PC-3 (cell line): ENCODE measurements around the gene SDK2. TPM values are rescaled to one million over a fixed set of nuclear protein-coding genes. Genes with fewer than 3 reads are reported as not detected.

Experiments
- ATAC-seq: fragments of 200-7000 bp; cut with Tn5 transposase; 2 replicates; pipeline ENCODE4 v1.9.1; 2020; ENCODE audit warnings: mild to moderate bottlenecking, moderate library complexity
- BruUV-seq: library from RNA; stranded (reverse); fragments of 400-500 nt; replicated peaks from 2 replicates; lab custom pipeline; 2021; lab: Mats Ljungman, UMichigan
- CTCF ChIA-PET: fragments of 300-600 bp; sonication (Branson Sonifier 250); formaldehyde crosslinking; loops from one replicate; lab custom pipeline; 2022; ENCODE audit warnings: antibody characterized with exemption; lab: Charles Lee
- POLR2A ChIA-PET: fragments of 300-600 bp; sonication (Branson Sonifier 250); formaldehyde crosslinking; loops from one replicate; lab custom pipeline; 2022; ENCODE audit warnings: antibody characterized with exemption; ENCODE audit not compliant: unreplicated experiment; lab: Charles Lee
- DNase-seq: peaks from one replicate; pipeline ENCODE4 v3.0.0-alpha.2; 2015
- H2AFZ ChIP-seq: fragments of 300-600 bp; sonication (generic); 2 replicates; pipeline ENCODE4 v1.6.0; 2016; ENCODE audit warnings: antibody characterized with exemption, low read length
- H3F3A ChIP-seq: fragments of 300-600 bp; sonication (generic); one replicate; pipeline ENCODE4 v1.6.0; 2017; ENCODE audit warnings: antibody characterized with exemption, low read length, control low read depth, mild to moderate bottlenecking; ENCODE audit not compliant: unreplicated experiment
- H3K27ac ChIP-seq: fragments of 300-600 bp; sonication (generic); 2 replicates; pipeline ENCODE4 v1.5.1; 2016; ENCODE audit warnings: mild to moderate bottlenecking, low read length
- H3K27me3 ChIP-seq: fragments of 300-600 bp; sonication (generic); 2 replicates; pipeline ENCODE4 v1.6.1; 2016; ENCODE audit warnings: low read length, mixed read lengths
- H3K36me3 ChIP-seq: fragments of 300-600 bp; sonication (generic); 2 replicates; pipeline ENCODE4 v1.6.1; 2016; ENCODE audit warnings: low read depth, mixed run types, low read length, mixed read lengths
- H3K4me1 ChIP-seq: fragments of 300-600 bp; sonication (generic); 2 replicates; pipeline ENCODE4 v1.5.1; 2016; ENCODE audit warnings: low read length; ENCODE audit not compliant: insufficient read depth
- H3K4me2 ChIP-seq: fragments of 300-600 bp; sonication (generic); 2 replicates; pipeline ENCODE4 v1.6.0; 2016; ENCODE audit warnings: low read length
- H3K4me3 ChIP-seq: fragments of 300-600 bp; sonication (generic); 2 replicates; pipeline ENCODE4 v1.5.1; 2016; ENCODE audit warnings: mild to moderate bottlenecking, low read length, mixed read lengths
- H3K79me2 ChIP-seq: fragments of 300-600 bp; sonication (generic); 2 replicates; pipeline ENCODE4 v1.6.1; 2017; ENCODE audit warnings: low read length, mixed read lengths
- H3K9ac ChIP-seq: fragments of 300-600 bp; sonication (generic); 2 replicates; pipeline ENCODE4 v1.6.0; 2016; ENCODE audit warnings: mild to moderate bottlenecking, low read length
- H3K9me2 ChIP-seq: fragments of 300-600 bp; sonication (generic); replicated peaks from 2 replicates; pipeline ENCODE4 v1.6.1; 2016; ENCODE audit warnings: mixed run types, low read length, mixed read lengths
- H3K9me3 ChIP-seq: fragments of 300-600 bp; sonication (generic); 2 replicates; pipeline ENCODE4 v1.6.1; 2016; ENCODE audit warnings: low read length, mixed read lengths
- H4K20me1 ChIP-seq: fragments of 300-600 bp; sonication (generic); 2 replicates; pipeline ENCODE4 v1.6.1; 2016; ENCODE audit warnings: low read length, mixed read lengths
- EZH2 ChIP-seq: fragments of 300-600 bp; sonication (generic); IDR thresholded peaks from one replicate; pipeline ENCODE4 v1.6.1; 2017; ENCODE audit warnings: antibody characterized with exemption, mild to moderate bottlenecking, low read length; ENCODE audit not compliant: unreplicated experiment
- EZH2phosphoT487 ChIP-seq: fragments of 300-600 bp; sonication (generic); IDR thresholded peaks from 2 replicates; pipeline ENCODE4 v1.6.1; 2018; ENCODE audit warnings: mild to moderate bottlenecking, antibody characterized with exemption, low read length, borderline replicate concordance
- intact Hi-C: fragments of 100-400 bp; cut with micrococcal nuclease; formaldehyde crosslinking; loops from 2 replicates; pipeline ENCODE4 v1.9.0; 2023
- total RNA-seq: library from RNA; depleted of rRNA; stranded (reverse); fragments of >200 nt; gene quantifications from 2 replicates; pipeline ENCODE4 v1.2.3, GENCODE V29; 2014
- TF ChIP-seq, protein P1 (sequence below): fragments of 300-600 bp; sonication (generic); conservative IDR thresholded peaks from 2 replicates; pipeline ENCODE4 v1.5.1; 2017; ENCODE audit warnings: antibody characterized with exemption, low read depth, mild to moderate bottlenecking, low read length

SDK2 gene
- total RNA-seq, 1 experiment from 2014 or later: 0.07 TPM

DNA sequence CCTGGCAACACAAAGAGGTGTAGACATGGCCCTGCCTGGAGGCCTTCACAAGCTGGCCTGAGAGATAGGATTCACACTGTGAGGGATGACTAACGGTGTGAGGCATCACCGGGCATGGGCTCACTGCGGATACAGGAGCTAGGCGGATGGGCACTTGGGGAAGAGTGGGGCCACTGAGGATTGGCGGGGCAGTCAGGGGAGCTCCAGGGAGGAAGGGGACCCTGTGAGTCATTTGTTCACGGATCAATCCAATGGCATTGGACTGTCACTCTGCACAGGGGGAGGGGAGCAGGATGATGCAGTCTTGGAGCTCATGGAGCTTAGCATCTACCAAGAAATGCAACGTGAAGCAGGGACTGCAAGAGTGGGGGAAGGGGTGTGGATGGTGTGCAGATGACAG is 117.3 kb downstream of the SDK2 start:
- intact Hi-C loops: no loop called here
- Histone ChIP-seq H3K27ac (no peak overlapping the region), H3K4me3 (no peak overlapping the region), H3K79me2 (no peaks in the 10 kb centered on the region), H3K36me3 (no peaks in the 10 kb centered on the region), H3F3A (no peaks in the 10 kb centered on the region), H3K4me2 (no peak overlapping the region), H2AFZ (no peak overlapping the region), H3K4me1 (no peaks in the 10 kb centered on the region), H4K20me1 (no peaks in the 10 kb centered on the region), H3K9me2 (no peaks in the 10 kb centered on the region), H3K9ac (no peak overlapping the region), H3K9me3 (no peaks in the 10 kb centered on the region), H3K27me3 (peaks cover 98% of the 10 kb centered on the region)
- TF ChIP-seq EZH2 (no peak), EZH2phosphoT487 (no peak)
- TF ChIP-seq, protein P1, sequence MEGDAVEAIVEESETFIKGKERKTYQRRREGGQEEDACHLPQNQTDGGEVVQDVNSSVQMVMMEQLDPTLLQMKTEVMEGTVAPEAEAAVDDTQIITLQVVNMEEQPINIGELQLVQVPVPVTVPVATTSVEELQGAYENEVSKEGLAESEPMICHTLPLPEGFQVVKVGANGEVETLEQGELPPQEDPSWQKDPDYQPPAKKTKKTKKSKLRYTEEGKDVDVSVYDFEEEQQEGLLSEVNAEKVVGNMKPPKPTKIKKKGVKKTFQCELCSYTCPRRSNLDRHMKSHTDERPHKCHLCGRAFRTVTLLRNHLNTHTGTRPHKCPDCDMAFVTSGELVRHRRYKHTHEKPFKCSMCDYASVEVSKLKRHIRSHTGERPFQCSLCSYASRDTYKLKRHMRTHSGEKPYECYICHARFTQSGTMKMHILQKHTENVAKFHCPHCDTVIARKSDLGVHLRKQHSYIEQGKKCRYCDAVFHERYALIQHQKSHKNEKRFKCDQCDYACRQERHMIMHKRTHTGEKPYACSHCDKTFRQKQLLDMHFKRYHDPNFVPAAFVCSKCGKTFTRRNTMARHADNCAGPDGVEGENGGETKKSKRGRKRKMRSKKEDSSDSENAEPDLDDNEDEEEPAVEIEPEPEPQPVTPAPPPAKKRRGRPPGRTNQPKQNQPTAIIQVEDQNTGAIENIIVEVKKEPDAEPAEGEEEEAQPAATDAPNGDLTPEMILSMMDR: no peak
- CTCF ChIA-PET: no interaction called here
- DNase-seq (no peak), ATAC-seq (no peak)
- no TSS peak for BruUV-seq
- POLR2A ChIA-PET: no interaction called here

DNA sequence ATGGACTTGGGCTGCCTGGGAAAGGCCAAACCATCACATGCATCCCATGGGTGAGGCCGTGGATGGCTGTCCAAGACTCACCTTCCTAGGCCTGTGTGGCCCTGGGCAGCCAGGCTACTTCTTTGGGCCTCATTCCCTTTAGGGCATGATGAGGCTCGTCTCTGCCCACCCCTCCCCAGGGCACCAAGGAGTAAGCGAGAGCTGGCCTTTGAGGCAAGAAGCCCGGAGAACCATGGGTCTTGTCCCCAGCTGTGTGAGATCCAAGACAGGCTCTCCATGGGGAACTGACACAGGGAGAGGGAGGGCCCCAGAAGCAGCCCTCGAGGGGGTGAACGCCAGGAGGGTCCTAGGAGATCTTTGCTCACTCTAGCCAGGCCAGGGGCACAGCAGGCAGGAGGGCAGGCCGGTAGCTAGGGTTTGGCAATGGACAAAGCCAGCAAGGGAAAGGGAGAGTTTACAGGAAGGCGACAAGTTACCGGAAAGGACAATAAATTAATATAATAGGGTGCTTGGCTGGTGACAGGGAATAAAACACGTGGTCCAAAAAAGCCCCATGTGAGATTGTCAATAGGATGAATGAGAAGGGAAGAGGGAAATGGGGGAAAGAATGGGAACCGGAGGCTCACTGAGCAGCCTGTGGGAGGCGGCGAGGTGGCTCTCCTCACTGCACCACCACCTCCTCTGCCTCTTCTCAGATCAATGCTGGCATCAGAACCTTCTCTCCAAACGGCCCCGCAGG is 119.1 kb downstream of the SDK2 start:
- Histone ChIP-seq H3K27ac (no peak overlapping the region), H2AFZ (no peak overlapping the region), H4K20me1 (no peaks in the 10 kb centered on the region), H3K36me3 (no peaks in the 10 kb centered on the region), H3K9ac (no peak overlapping the region), H3K79me2 (no peaks in the 10 kb centered on the region), H3K4me1 (no peaks in the 10 kb centered on the region), H3F3A (no peaks in the 10 kb centered on the region), H3K9me3 (no peaks in the 10 kb centered on the region), H3K27me3 (peaks cover 96% of the 10 kb centered on the region), H3K4me2 (no peak overlapping the region), H3K9me2 (no peaks in the 10 kb centered on the region), H3K4me3 (no peak overlapping the region)
- ChIA-PET POLR2A (no interaction called here), CTCF (no interaction called here)
- BruUV-seq: no TSS peak
- DNase-seq: no peak
- TF ChIP-seq, protein P1: no peak
- no peak for TF ChIP-seq EZH2phosphoT487
- intact Hi-C loops: no loop called here
- ATAC-seq: no peak

DNA sequence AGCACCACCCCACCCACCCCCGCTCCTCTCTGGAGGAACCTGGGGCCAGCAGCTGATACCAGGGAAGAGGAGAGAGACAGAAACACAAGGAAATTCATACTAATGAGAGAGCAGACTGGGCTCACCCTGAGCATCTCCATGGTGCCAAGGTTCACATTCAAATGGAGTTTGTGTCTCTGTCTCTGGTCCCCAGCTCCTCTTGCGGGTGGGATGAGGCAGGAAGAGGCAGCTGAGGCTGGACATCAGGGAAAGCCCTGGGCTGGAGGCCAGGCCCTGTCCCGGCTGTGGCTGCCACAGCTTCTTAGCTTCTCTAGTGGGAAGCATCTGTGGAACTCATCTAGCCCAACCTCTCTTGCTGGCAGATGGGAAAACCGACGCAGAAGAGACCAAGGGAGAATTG is 121.5 kb downstream of the SDK2 start:
- Histone ChIP-seq H3K27me3 (peaks cover 96% of the 10 kb centered on the region), H3K4me3 (no peak overlapping the region), H3K27ac (no peak overlapping the region), H3K36me3 (no peaks in the 10 kb centered on the region), H3F3A (no peaks in the 10 kb centered on the region), H3K4me2 (no peak overlapping the region), H3K9me3 (no peaks in the 10 kb centered on the region), H3K9ac (no peak overlapping the region), H4K20me1 (no peaks in the 10 kb centered on the region), H2AFZ (no peak overlapping the region), H3K4me1 (no peaks in the 10 kb centered on the region), H3K79me2 (no peaks in the 10 kb centered on the region), H3K9me2 (no peaks in the 10 kb centered on the region)
- intact Hi-C loops: no loop called here
- ATAC-seq (no peak), DNase-seq (no peak)
- no peak for TF ChIP-seq EZH2phosphoT487
- TF ChIP-seq, protein P1: no peak
- no peak for TF ChIP-seq EZH2
- BruUV-seq: no TSS peak
- ChIA-PET CTCF (no interaction called here), POLR2A (no interaction called here)
